ENCODE results near the gene IL1RN. TPM values are rescaled to one million over a fixed set of nuclear protein-coding genes. Genes with fewer than 3 reads are reported as not detected.
"Not testable (repeated sequence)": the region's sequence is repeated elsewhere in the genome, so short reads cannot be mapped to it uniquely, and the experiment has no call there.

Gene IL1RN
- total and polyA plus RNA-seq, 10 of the 15 experiments (the other 5 are each of a cell fraction or from before 2014, with no cell fraction given): 0.04 TPM; not detected in 7

- SMC1A ChIA-PET (ENCODE audit: uncharacterized antibody, unreplicated experiment): interaction anchor here (1.0 to 1.6 kb wide), 3 partner anchors 8 to 107 kb away, joined by 3 read pairs; no protein-coding TSS in a partner anchor
- CTCF ChIA-PET: interaction anchor here (1.0 to 1.6 kb wide), 3 partner anchors 14 to 39 kb away, joined by 3 to 4 read pairs (median 4); no protein-coding TSS in a partner anchor
- WGBS (ENCODE audit: insufficient coverage, insufficient replicate concordance, low lambda C conversion rate, missing lambda C conversion rate): 0% methylated on average over 2 of the region's 2 CpGs
- H3K27ac ChIP-seq (ENCODE audit: control insufficient read depth, insufficient read depth); H4K20me1 ChIP-seq (ENCODE audit: control insufficient read depth, insufficient read depth); H3K27me3 ChIP-seq (replicated peaks in 1 of 2; ENCODE audit: control insufficient read depth in 2 of 2, insufficient read depth in 2 of 2, low read length in 1 of 2); H3K4me2 ChIP-seq (ENCODE audit: control insufficient read depth, insufficient read depth); DNase-seq (ENCODE audit: low read depth, low spot score); ATAC-seq; FAIRE-seq; H3K9ac ChIP-seq (ENCODE audit: control insufficient read depth, insufficient read depth, low read length); H2AFZ ChIP-seq (ENCODE audit: control insufficient read depth, low read depth, low read length); BruUV-seq (replicated peaks); in situ Hi-C loops (cut with MboI); intact Hi-C loops (cut with micrococcal nuclease; ENCODE audit: unreplicated experiment); RAD21 ChIA-PET (ENCODE audit: unreplicated experiment); H3K79me2 ChIP-seq (ENCODE audit: control insufficient read depth, insufficient read depth, low read length); POLR2A ChIA-PET; H3K4me1 ChIP-seq (ENCODE audit: control insufficient read depth, insufficient read depth, low read length); H3K4me3 ChIP-seq; H3K9me3 ChIP-seq (replicated peaks; ENCODE audit: control insufficient read depth, insufficient read depth, low read length); H3K36me3 ChIP-seq (ENCODE audit: control insufficient read depth in 2 of 2, insufficient read depth in 2 of 2, low read length in 1 of 2): not testable (repeated sequence)
Measured at GRCh38 chr2:113096842-113097618, 30.4 kb upstream of the IL1RN start.

DNA sequence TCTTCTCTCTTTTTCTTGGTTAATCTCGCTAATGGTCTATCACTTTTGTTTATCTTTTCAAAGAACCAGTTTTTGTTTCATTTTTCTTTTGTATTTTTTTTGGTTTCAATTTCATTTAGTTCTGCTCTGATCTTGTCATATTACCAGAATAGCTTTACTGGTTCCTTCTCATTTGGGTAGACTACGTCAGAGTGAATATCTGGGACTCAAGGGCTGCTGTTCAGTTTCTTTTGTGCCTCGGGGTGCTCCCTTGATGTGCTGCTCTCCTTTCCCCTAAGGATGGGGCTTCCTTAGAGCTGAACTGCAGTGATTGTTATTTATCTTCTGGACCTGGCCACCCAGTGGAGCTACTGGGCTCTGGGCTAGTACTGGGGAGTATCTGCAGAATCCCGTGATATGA is 29.4 kb upstream of the IL1RN start:
- POLR2A ChIA-PET: interaction anchor here (0.5 to 0.6 kb wide), 2 partner anchors 18 to 1266 kb away, joined by 3 read pairs; no protein-coding TSS in a partner anchor
- no peak for DNase-seq (ENCODE audit: low read depth, low spot score)
- Histone ChIP-seq H3K4me2 (ENCODE audit: control insufficient read depth, insufficient read depth) (peak overlapping the region; percentile 61), H2AFZ (ENCODE audit: control insufficient read depth, low read depth, low read length) (peak overlapping the region; percentile 71), H3K36me3 (ENCODE audit: control insufficient read depth in 2 of 2, insufficient read depth in 2 of 2, low read length in 1 of 2) (no peaks in the 10 kb centered on the region), H4K20me1 (ENCODE audit: control insufficient read depth, insufficient read depth) (no peaks in the 10 kb centered on the region), H3K4me3 (no peak overlapping the region), H3K4me1 (ENCODE audit: control insufficient read depth, insufficient read depth, low read length) (no peaks in the 10 kb centered on the region), H3K9ac (ENCODE audit: control insufficient read depth, insufficient read depth, low read length) (no peak overlapping the region), H3K27me3 (replicated peaks in 1 of 2; ENCODE audit: control insufficient read depth in 2 of 2, insufficient read depth in 2 of 2, low read length in 1 of 2) (no peaks in the 10 kb centered on the region; a peak in 1 of 4 replicates), H3K27ac (ENCODE audit: control insufficient read depth, insufficient read depth) (no peak overlapping the region), H3K79me2 (ENCODE audit: control insufficient read depth, insufficient read depth, low read length) (no peaks in the 10 kb centered on the region), H3K9me3 (replicated peaks; ENCODE audit: control insufficient read depth, insufficient read depth, low read length) (no peaks in the 10 kb centered on the region; the same call in 1 of the 3 replicates)
- no TSS peak for BruUV-seq (replicated peaks)
- intact Hi-C loops (cut with micrococcal nuclease; ENCODE audit: unreplicated experiment): no loop called here
- in situ Hi-C loops (cut with MboI): no loop called here
- 50% methylated on average over 4 of the region's 4 CpGs for WGBS (ENCODE audit: insufficient coverage, insufficient replicate concordance, low lambda C conversion rate, missing lambda C conversion rate)
- ATAC-seq: peak; percentile 65
- CTCF ChIA-PET: interaction anchor here (0.7 to 1.6 kb wide), 6 partner anchors 15 to 38 kb away, joined by 3 to 4 read pairs (median 4); no protein-coding TSS in a partner anchor
- RAD21 ChIA-PET (ENCODE audit: unreplicated experiment): no interaction called here
- TF ChIP-seq MEF2A (IDR thresholded peaks at IDR 0.05; ENCODE audit: insufficient read depth, low read depth, low read length) (peak; percentile 41; the same call in 1 of the 2 replicates), ATF7 (IDR thresholded peaks at IDR 0.05; ENCODE audit: low read depth) (peak; percentile 80), IRF4 (IDR thresholded peaks at IDR 0.05; ENCODE audit: low read depth, low read length) (no peak)
- TF ChIP-seq, protein P1, sequence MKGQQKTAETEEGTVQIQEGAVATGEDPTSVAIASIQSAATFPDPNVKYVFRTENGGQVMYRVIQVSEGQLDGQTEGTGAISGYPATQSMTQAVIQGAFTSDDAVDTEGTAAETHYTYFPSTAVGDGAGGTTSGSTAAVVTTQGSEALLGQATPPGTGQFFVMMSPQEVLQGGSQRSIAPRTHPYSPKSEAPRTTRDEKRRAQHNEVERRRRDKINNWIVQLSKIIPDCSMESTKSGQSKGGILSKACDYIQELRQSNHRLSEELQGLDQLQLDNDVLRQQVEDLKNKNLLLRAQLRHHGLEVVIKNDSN (IDR thresholded peaks at IDR 0.05; ENCODE audit: borderline replicate concordance, extremely low read length, insufficient read depth, low read depth, low read length): no peak
- SMC1A ChIA-PET (ENCODE audit: uncharacterized antibody, unreplicated experiment): interaction anchor here (1.0 to 1.6 kb wide), 3 partner anchors 9 to 106 kb away, joined by 3 read pairs; no protein-coding TSS in a partner anchor
- FAIRE-seq: no peak

All from GM12878 (cell line).